Measurements from ENCODE around the gene CEP41. TPM values are rescaled to one million over a fixed set of nuclear protein-coding genes. Genes with fewer than 3 reads are reported as not detected.

CEP41 gene
- total and polyA plus RNA-seq, 2 of the 13 experiments (the other 11 are each of a cell fraction or from before 2014, with no cell fraction given): 8.7 to 9.0 TPM

DNA sequence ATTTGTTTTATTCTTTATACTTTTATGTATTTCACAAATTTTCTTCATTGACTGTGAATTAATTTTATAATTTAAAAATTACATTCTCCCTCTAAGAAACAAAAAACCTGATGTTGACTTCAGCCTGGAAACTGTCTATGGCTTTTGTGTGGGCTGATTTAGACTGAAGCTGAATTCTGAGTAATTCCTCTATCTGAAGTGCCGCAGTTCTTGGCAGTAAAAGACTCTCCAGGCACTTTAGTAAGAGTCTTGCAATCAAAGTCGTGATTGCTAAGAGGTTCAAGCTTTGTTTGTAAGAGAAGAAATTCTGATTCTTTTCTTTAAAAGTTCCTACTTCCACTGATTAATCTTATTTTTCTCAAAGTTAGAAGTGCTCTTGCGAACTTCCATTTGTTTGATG, 3.4 kb upstream of the CEP41 start:
- H2AFZ ChIP-seq (ENCODE audit: low read length): no peak overlapping the region
- H3K4me3 ChIP-seq (replicated peaks in 1 of 3; ENCODE audit: insufficient read depth in 1 of 3, low read depth in 2 of 3, low read length in 3 of 3): no peak overlapping the region
- no peak for ATAC-seq
- DNase-seq (ENCODE audit: low spot score): no peak
- H3K27ac ChIP-seq (ENCODE audit: extremely low read length, insufficient read depth, low read length): no peak overlapping the region
- BruUV-seq (replicated peaks): no TSS peak
- no peaks in the 10 kb centered on the region for H3K79me2 ChIP-seq (ENCODE audit: insufficient read depth, low read length)
- no peak overlapping the region for H3K4me2 ChIP-seq (ENCODE audit: low read depth, low read length)
- peaks cover 23% of the 10 kb centered on the region for H3K4me1 ChIP-seq (ENCODE audit: insufficient read depth, low read length)
- TF ChIP-seq, protein P1, sequence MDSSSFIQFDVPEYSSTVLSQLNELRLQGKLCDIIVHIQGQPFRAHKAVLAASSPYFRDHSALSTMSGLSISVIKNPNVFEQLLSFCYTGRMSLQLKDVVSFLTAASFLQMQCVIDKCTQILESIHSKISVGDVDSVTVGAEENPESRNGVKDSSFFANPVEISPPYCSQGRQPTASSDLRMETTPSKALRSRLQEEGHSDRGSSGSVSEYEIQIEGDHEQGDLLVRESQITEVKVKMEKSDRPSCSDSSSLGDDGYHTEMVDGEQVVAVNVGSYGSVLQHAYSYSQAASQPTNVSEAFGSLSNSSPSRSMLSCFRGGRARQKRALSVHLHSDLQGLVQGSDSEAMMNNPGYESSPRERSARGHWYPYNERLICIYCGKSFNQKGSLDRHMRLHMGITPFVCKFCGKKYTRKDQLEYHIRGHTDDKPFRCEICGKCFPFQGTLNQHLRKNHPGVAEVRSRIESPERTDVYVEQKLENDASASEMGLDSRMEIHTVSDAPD (CRISPR knock-in tag; IDR thresholded peaks at IDR 0.05): no peak
- TF ChIP-seq POLR2G (IDR thresholded peaks at IDR 0.05; ENCODE audit: low read depth, low read length) (no peak), ZBTB21 (CRISPR knock-in tag; IDR thresholded peaks at IDR 0.05) (no peak), HHEX (CRISPR knock-in tag; IDR thresholded peaks at IDR 0.05) (no peak), SMAD3 (CRISPR knock-in tag; IDR thresholded peaks at IDR 0.05) (no peak), NFATC3 (CRISPR knock-in tag; IDR thresholded peaks at IDR 0.05) (no peak), ZC3H4 (CRISPR knock-in tag; IDR thresholded peaks at IDR 0.05; ENCODE audit: borderline replicate concordance) (no peak)
- TF ChIP-seq, protein P2, sequence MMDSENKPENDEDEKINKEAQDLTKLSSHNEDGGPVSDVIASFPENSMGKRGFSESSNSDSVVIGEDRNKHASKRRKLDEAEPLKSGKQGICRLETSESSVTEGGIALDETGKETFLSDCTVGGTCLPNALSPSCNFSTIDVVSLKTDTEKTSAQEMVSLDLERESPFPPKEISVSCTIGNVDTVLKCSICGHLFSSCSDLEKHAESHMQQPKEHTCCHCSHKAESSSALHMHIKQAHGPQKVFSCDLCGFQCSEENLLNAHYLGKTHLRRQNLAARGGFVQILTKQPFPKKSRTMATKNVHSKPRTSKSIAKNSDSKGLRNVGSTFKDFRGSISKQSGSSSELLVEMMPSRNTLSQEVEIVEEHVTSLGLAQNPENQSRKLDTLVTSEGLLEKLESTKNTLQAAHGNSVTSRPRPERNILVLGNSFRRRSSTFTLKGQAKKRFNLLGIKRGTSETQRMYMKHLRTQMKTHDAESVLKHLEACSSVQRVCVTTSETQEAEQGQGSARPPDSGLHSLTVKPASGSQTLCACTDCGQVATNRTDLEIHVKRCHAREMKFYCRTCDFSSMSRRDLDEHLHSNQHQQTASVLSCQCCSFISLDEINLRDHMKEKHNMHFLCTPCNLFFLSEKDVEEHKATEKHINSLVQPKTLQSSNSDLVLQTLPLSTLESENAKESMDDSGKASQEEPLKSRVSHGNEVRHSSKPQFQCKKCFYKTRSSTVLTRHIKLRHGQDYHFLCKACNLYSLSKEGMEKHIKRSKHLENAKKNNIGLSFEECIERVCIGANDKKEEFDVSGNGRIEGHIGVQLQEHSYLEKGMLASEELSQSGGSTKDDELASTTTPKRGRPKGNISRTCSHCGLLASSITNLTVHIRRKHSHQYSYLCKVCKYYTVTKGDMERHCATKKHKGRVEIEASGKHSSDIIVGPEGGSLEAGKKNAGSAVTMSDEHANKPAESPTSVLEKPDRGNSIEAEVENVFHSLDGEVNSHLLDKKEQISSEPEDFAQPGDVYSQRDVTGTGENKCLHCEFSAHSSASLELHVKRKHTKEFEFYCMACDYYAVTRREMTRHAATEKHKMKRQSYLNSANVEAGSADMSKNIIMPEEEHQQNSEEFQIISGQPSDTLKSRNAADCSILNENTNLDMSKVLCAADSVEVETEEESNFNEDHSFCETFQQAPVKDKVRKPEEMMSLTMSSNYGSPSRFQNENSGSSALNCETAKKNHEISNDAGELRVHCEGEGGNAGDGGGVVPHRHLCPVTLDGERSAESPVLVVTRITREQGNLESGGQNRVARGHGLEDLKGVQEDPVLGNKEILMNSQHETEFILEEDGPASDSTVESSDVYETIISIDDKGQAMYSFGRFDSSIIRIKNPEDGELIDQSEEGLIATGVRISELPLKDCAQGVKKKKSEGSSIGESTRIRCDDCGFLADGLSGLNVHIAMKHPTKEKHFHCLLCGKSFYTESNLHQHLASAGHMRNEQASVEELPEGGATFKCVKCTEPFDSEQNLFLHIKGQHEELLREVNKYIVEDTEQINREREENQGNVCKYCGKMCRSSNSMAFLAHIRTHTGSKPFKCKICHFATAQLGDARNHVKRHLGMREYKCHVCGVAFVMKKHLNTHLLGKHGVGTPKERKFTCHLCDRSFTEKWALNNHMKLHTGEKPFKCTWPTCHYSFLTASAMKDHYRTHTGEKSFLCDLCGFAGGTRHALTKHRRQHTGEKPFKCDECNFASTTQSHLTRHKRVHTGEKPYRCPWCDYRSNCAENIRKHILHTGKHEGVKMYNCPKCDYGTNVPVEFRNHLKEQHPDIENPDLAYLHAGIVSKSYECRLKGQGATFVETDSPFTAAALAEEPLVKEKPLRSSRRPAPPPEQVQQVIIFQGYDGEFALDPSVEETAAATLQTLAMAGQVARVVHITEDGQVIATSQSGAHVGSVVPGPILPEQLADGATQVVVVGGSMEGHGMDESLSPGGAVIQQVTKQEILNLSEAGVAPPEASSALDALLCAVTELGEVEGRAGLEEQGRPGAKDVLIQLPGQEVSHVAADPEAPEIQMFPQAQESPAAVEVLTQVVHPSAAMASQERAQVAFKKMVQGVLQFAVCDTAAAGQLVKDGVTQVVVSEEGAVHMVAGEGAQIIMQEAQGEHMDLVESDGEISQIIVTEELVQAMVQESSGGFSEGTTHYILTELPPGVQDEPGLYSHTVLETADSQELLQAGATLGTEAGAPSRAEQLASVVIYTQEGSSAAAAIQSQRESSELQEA (CRISPR knock-in tag; IDR thresholded peaks at IDR 0.05; ENCODE audit: not compliant biosample characterization): no peak
- ChIA-PET CTCF (ENCODE audit: low intra/inter-chr PET ratio, low total read pairs) (no interaction called here), POLR2A (no interaction called here)
- FAIRE-seq: no peak
- no peaks in the 10 kb centered on the region for H4K20me1 ChIP-seq (ENCODE audit: insufficient read depth, low read length)
- 22% methylated on average over 3 of the region's 3 CpGs for WGBS (ENCODE audit: low lambda C conversion rate)
- no peaks in the 10 kb centered on the region for H3K9me3 ChIP-seq (ENCODE audit: low read length)
- H3K9ac ChIP-seq (ENCODE audit: insufficient read depth, low read depth, low read length): no peak overlapping the region
- no peaks in the 10 kb centered on the region for H3K36me3 ChIP-seq (replicated peaks in 1 of 2; ENCODE audit: control insufficient read depth in 1 of 2, insufficient read depth in 2 of 2, low read length in 2 of 2)
- in situ Hi-C loops (cut with HindIII; ENCODE audit: extremely low pct_ligation_motif_present, low pct_unique_long_range_greater_than_20kb): no loop called here
- intact Hi-C loops (cut with micrococcal nuclease; ENCODE audit: unreplicated experiment): no loop called here
- peaks cover 0 to 4% of the 10 kb centered on the region in 2 experiments; a peak in 1 of 5 replicates for H3K27me3 ChIP-seq (ENCODE audit: control insufficient read depth in 1 of 2, insufficient read depth in 2 of 2, low read length in 2 of 2)

Measured in HepG2 (cell line).